Measurements from ENCODE around the gene CPED1.
"Not testable (repeated sequence)": the region's sequence is repeated elsewhere in the genome, so short reads cannot be mapped to it uniquely, and the experiment has no call there.

Gene CPED1

GRCh38 chr7:121042899-121043298 is 54.4 kb downstream of the CPED1 start:
- no peak for DNase-seq

- no peak for DNase-seq
These were observed 55.1 kb downstream of the CPED1 start for GRCh38 chr7:121043314-121044234.

GRCh38 chr7:121045090-121045489 is 56.6 kb downstream of the CPED1 start:
- DNase-seq, result no peak

- DNase-seq, result no peak
These were observed 57.5 kb downstream of the CPED1 start for GRCh38 chr7:121046009-121046408.

- no peak for DNase-seq
These were observed 58.5 kb downstream of the CPED1 start for GRCh38 chr7:121046893-121047468.

GRCh38 chr7:121048195-121048594 is 59.7 kb downstream of the CPED1 start:
- DNase-seq, result no peak

- DNase-seq, result no peak
These were observed 60.7 kb downstream of the CPED1 start for GRCh38 chr7:121049028-121049791.

- no peak for DNase-seq
These were observed 61.4 kb downstream of the CPED1 start for GRCh38 chr7:121049897-121050296.

- DNase-seq, result no peak
These were observed 64.7 kb downstream of the CPED1 start for GRCh38 chr7:121053219-121053618.

- peak in 1 of 3 experiments; percentile 64 for DNase-seq
These were observed 66.4 kb downstream of the CPED1 start for GRCh38 chr7:121054925-121055324.

GRCh38 chr7:121057878-121058277 is 69.4 kb downstream of the CPED1 start:
- no peak for DNase-seq

- no peak for DNase-seq
These were observed 70.5 kb downstream of the CPED1 start for GRCh38 chr7:121058975-121059374.

- DNase-seq, result not testable (repeated sequence)
These were observed 71.5 kb downstream of the CPED1 start for GRCh38 chr7:121059979-121060509.

- DNase-seq, result no peak
These were observed 73.4 kb downstream of the CPED1 start for GRCh38 chr7:121061677-121062582.

- DNase-seq, result no peak
These were observed 74.3 kb downstream of the CPED1 start for GRCh38 chr7:121062671-121063279.

GRCh38 chr7:121067717-121068116 is 79.2 kb downstream of the CPED1 start:
- DNase-seq, result not testable (repeated sequence)

GRCh38 chr7:121069346-121070100 is 81.0 kb downstream of the CPED1 start:
- DNase-seq, result no peak

GRCh38 chr7:121071132-121071531 is 82.6 kb downstream of the CPED1 start:
- no peak for DNase-seq

- DNase-seq, result no peak
These were observed 83.2 kb downstream of the CPED1 start for GRCh38 chr7:121071662-121072061.

- DNase-seq, result no peak
These were observed 84.3 kb downstream of the CPED1 start for GRCh38 chr7:121072826-121073225.
